Ovary (tissue), 9 donors: ENCODE results near the gene PRELID1. TPM values are rescaled to one million over a fixed set of nuclear protein-coding genes. Genes with fewer than 3 reads are reported as not detected.

Experiments used
- DNase-seq, 5 donors: peaks; one replicate each; pipeline ENCODE4 v3.0.0-alpha.2; 2019 to 2020
- H3K27ac ChIP-seq, 2 donors: fragments of 200-600 bp; one replicate each; pipeline versions ENCODE4 v1.5.1 to v1.8.0; 2019 to 2022
- H3K27me3 ChIP-seq: fragments of 200-600 bp; one replicate; pipeline ENCODE4 v1.8.0; 2022
- H3K36me3 ChIP-seq: fragments of 200-600 bp; sonication (generic); one replicate; pipeline ENCODE4 v1.5.1; 2019
- H3K4me1 ChIP-seq: one replicate; pipeline ENCODE4 v1.8.1; 2013; ENCODE audit warnings: mild to moderate bottlenecking, moderate library complexity; ENCODE audit not compliant: insufficient read depth
- H3K4me3 ChIP-seq: fragments of 200-600 bp; sonication (generic); one replicate; pipeline ENCODE4 v1.5.1; 2017
- H3K9me3 ChIP-seq, 2 donors: fragments of 200-600 bp in 1 of 2; sonication (generic) in 1 of 2; one replicate each; pipeline versions ENCODE4 v1.5.1 to v1.8.1; 2013 to 2019; ENCODE audit warnings: mild to moderate bottlenecking in 1 of 2, moderate library complexity in 1 of 2
- CTCF ChIP-seq, 3 donors: fragments of 450-650 bp in 2 of 3; fragments of 200-600 bp in 1 of 3; IDR thresholded peaks; one replicate each; pipeline versions ENCODE4 v1.5.1 to v1.8.0; 2016 to 2022; ENCODE audit warnings: antibody characterized with exemption in 3 of 3, mild to moderate bottlenecking in 1 of 3
- EP300 ChIP-seq: sonication (generic); formaldehyde crosslinking; IDR thresholded peaks from one replicate; pipeline ENCODE4 v1.6.1; 2017; ENCODE audit warnings: antibody characterized with exemption
- POLR2A ChIP-seq: fragments of 450-650 bp; IDR thresholded peaks from one replicate; pipeline ENCODE4 v1.6.1; 2017; ENCODE audit warnings: antibody characterized with exemption, mild to moderate bottlenecking, moderate library complexity
- WGBS, 3 donors: extraction: QIAGEN DNeasy Blood & Tissue Kit in 1 of 3; methylation state at CpG; one replicate each; pipeline versions ENCODE4 v1.1.5 to v1.1.7; 2013 to 2017; 5-methylcytosine and 5-hydroxymethylcytosine counted together
- intact Hi-C, 4 donors: fragments of 100-400 bp; cut with DNase I; formaldehyde crosslinking; loops; one replicate each; pipeline versions ENCODE4 v1.11.0 to v1.15.1; 2022 to 2023
- polyA plus RNA-seq, 2 donors: library from polyadenylated mRNA; stranded (reverse); fragments of 200-250 nt in 1 of 2; fragments of 350-450 nt in 1 of 2; fragmentation: Illumina TruSeq in 1 of 2; extraction: RNeasy Lipid Tissue Mini Kit (QIAGEN cat#74804) in 1 of 2; gene quantifications; one replicate each; pipeline ENCODE4 v1.2.3, GENCODE V29; 2013 to 2014
- total RNA-seq, 7 donors: library from RNA; depleted of rRNA in 2 of 7; stranded (reverse); fragments of >200 nt in 2 of 7; fragmentation: NEBNext Ultra II Directional in 3 of 7; extraction: Animal tissue kit (Norgen Biotek cat#: 25700) in 3 of 7; gene quantifications; one replicate each; pipeline versions ENCODE4 v1.1.0 to v1.2.4, GENCODE V29; 2016 to 2023
- donor health status: DM: no; HTN: no; CAD: no; lungs with moderate emphysema.
- donor health status: DM: no; HTN: no; CAD: no.
- donor health status: Bipolar disorder and iron deficiency.
- donor health status: DM: yes; HTN: yes; CAD: no.
- donor health status: DM: no; HTN: no; CAD: no.
- donor health status: DM: yes; HTN: yes; CAD: no.

Gene PRELID1
- total and polyA plus RNA-seq, 9 donors, result 42.8 to 96.8 (median 74.6) TPM

DNA sequence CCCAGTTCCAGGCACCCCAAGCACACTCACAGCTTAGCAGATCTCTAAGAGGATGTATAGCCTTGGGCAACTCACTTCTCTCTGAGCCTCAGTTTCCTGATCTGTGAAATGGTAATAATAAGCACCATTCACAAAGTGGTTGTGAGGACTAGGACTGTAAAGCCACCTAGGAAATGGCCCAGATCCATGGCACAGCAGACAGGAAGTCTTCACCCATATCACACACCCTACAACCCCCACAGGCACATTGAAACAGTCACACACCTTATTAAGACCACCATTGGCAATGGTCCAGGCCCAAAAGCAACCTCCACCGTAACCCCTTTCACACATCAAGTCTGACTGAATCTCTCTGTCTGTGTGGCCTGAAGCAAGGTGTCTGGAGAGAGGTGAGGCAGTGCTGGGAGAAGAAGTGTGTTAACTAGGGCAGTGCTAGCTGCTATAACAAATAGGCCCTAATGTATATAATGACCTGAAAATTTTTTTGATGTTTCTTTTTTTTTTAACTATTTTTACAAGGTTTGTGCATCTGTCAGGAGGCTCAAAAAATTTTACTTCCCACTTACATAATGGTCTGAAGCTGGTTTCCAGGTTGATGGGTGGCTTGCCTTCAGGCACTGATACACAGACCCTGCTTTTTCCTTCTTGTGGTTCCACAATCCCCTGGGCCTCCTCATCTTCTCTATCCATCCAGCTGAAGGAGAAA is 51.7 kb downstream of the PRELID1 start:
- intact Hi-C loops, result no loop called here
- 81 to 85% (median 85%) methylated on average over 1 of the region's 1 CpG for WGBS, 3 donors
- Histone ChIP-seq H3K27me3 (no peaks in the 10 kb centered on the region), H3K27ac (no peak overlapping the region), H3K36me3 (no peaks in the 10 kb centered on the region), H3K4me3 (no peak overlapping the region), H3K9me3 (no peaks in the 10 kb centered on the region), H3K4me1 (peaks cover 8% of the 10 kb centered on the region)
- TF ChIP-seq CTCF (IDR thresholded peaks at IDR 0.05), result no peak
- TF ChIP-seq EP300, result no peak
- no peak for TF ChIP-seq POLR2A
- DNase-seq, result no peak

- no peak overlapping the region for H3K4me3 ChIP-seq
- WGBS, 3 donors, result 9 to 12% (median 11%) methylated on average over 1 of the region's 1 CpG
- intact Hi-C loops, result no loop called here
These were observed 52.2 kb downstream of the PRELID1 start for GRCh38 chr5:177355868-177356168.

More at GRCh38 chr5:177355868-177356168, 52.2 kb downstream of the PRELID1 start:
- Histone ChIP-seq H3K4me1 (peaks cover 4% of the 10 kb centered on the region), H3K27me3 (no peaks in the 10 kb centered on the region), H3K27ac (no peak overlapping the region), H3K9me3 (no peaks in the 10 kb centered on the region), H3K36me3 (no peaks in the 10 kb centered on the region)
- DNase-seq, result no peak
- no peak for TF ChIP-seq POLR2A
- TF ChIP-seq CTCF (IDR thresholded peaks at IDR 0.05), result no peak
- no peak for TF ChIP-seq EP300

Other genes with a start within 250 kb of the PRELID1 start
- gene FGFR4, start 216.9 kb upstream of the PRELID1 start, total RNA-seq, result 10 to 100 TPM; 15.5 to 90.3 (median 39.9) TPM
- 10 to 100 TPM in 1 of 2 donors, 1 to 10 TPM in 1; 2.7 to 13.1 TPM for gene FGFR4, start 216.9 kb upstream of the PRELID1 start, polyA plus RNA-seq
- gene NSD1, start 170.0 kb upstream of the PRELID1 start, total RNA-seq, result 100 to 1,000 TPM in 1 of 7 donors, 10 to 100 TPM in 6; 25.6 to 110 (median 83.2) TPM
- 10 to 100 TPM; 11.5 to 28.0 TPM for gene NSD1, start 170.0 kb upstream of the PRELID1 start, polyA plus RNA-seq
- gene RAB24, start 80 bp upstream of the PRELID1 start, total RNA-seq, result 10 to 100 TPM; 23.3 to 40.4 (median 26.8) TPM
- 10 to 100 TPM; 17.0 to 40.4 TPM for gene RAB24, start 80 bp upstream of the PRELID1 start, polyA plus RNA-seq
- 1 to 10 TPM; 3.2 to 9.8 (median 6.2) TPM for gene MXD3, start 8.1 kb downstream of the PRELID1 start, total RNA-seq
- gene MXD3, start 8.1 kb downstream of the PRELID1 start, polyA plus RNA-seq, result 1 to 10 TPM in 1 of 2 donors, under 1 TPM in 1; 0.30 to 6.0 TPM
- 100 to 1,000 TPM in 2 of 7 donors, 10 to 100 TPM in 5; 63.5 to 154 (median 93.5) TPM for gene LMAN2, start 47.9 kb downstream of the PRELID1 start, total RNA-seq
- 100 to 1,000 TPM in 1 of 2 donors, 10 to 100 TPM in 1; 85.0 to 142 TPM for gene LMAN2, start 47.9 kb downstream of the PRELID1 start, polyA plus RNA-seq
- 10 to 100 TPM in 1 of 7 donors, 1 to 10 TPM in 6; 4.0 to 27.0 (median 8.0) TPM for gene RGS14, start 54.1 kb downstream of the PRELID1 start, total RNA-seq
- gene RGS14, start 54.1 kb downstream of the PRELID1 start, polyA plus RNA-seq, result 1 to 10 TPM in 1 of 2 donors, under 1 TPM in 1; 0.73 to 6.2 TPM
- not detected for gene SLC34A1, start 80.6 kb downstream of the PRELID1 start, total RNA-seq
- gene SLC34A1, start 80.6 kb downstream of the PRELID1 start, polyA plus RNA-seq, result not detected
- gene PFN3, start 96.9 kb downstream of the PRELID1 start, total RNA-seq, result not detected
- not detected for gene PFN3, start 96.9 kb downstream of the PRELID1 start, polyA plus RNA-seq
- 1 to 10 TPM in 1 of 7 donors, under 1 TPM in 1, not detected in 5; 0.28 to 1.7 TPM for gene F12, start 105.8 kb downstream of the PRELID1 start, total RNA-seq
- gene F12, start 105.8 kb downstream of the PRELID1 start, polyA plus RNA-seq, result not detected
- 10 to 100 TPM; 13.6 to 30.3 (median 21.7) TPM for gene GRK6, start 122.9 kb downstream of the PRELID1 start, total RNA-seq
- gene GRK6, start 122.9 kb downstream of the PRELID1 start, polyA plus RNA-seq, result 10 to 100 TPM in 1 of 2 donors, 1 to 10 TPM in 1; 5.9 to 15.3 TPM
- 10 to 100 TPM in 1 of 7 donors, 1 to 10 TPM in 5, under 1 TPM in 1; 0.66 to 11.4 (median 2.1) TPM for gene PRR7, start 143.0 kb downstream of the PRELID1 start, total RNA-seq
- gene PRR7, start 143.0 kb downstream of the PRELID1 start, polyA plus RNA-seq, result under 1 TPM in 1 of 2 donors, not detected in 1; 0.51 TPM
- gene DBN1, start 169.8 kb downstream of the PRELID1 start, total RNA-seq, result 10 to 100 TPM; 35.1 to 91.6 (median 57.0) TPM
- gene DBN1, start 169.8 kb downstream of the PRELID1 start, polyA plus RNA-seq, result 10 to 100 TPM; 18.4 to 55.4 TPM
- 100 to 1,000 TPM in 4 of 7 donors, 10 to 100 TPM in 3; 32.7 to 243 (median 151) TPM for gene PDLIM7, start 193.8 kb downstream of the PRELID1 start, total RNA-seq
- gene PDLIM7, start 193.8 kb downstream of the PRELID1 start, polyA plus RNA-seq, result 10 to 100 TPM; 25.7 to 83.3 TPM
- 1 to 10 TPM; 1.3 to 7.2 (median 2.5) TPM for gene DOK3, start 206.0 kb downstream of the PRELID1 start, total RNA-seq
- gene DOK3, start 206.0 kb downstream of the PRELID1 start, polyA plus RNA-seq, result 1 to 10 TPM; 1.8 to 4.2 TPM
- gene DDX41, start 213.2 kb downstream of the PRELID1 start, total RNA-seq, result 100 to 1,000 TPM in 1 of 7 donors, 10 to 100 TPM in 6; 63.5 to 104 (median 76.0) TPM
- 10 to 100 TPM; 58.3 to 63.6 TPM for gene DDX41, start 213.2 kb downstream of the PRELID1 start, polyA plus RNA-seq